Measurements from ENCODE around the gene GLP2R. TPM values are rescaled to one million over a fixed set of nuclear protein-coding genes. Genes with fewer than 3 reads are reported as not detected.

The GLP2R gene
- total and polyA plus RNA-seq, 2 experiments from 2014 or later = not detected

DNA sequence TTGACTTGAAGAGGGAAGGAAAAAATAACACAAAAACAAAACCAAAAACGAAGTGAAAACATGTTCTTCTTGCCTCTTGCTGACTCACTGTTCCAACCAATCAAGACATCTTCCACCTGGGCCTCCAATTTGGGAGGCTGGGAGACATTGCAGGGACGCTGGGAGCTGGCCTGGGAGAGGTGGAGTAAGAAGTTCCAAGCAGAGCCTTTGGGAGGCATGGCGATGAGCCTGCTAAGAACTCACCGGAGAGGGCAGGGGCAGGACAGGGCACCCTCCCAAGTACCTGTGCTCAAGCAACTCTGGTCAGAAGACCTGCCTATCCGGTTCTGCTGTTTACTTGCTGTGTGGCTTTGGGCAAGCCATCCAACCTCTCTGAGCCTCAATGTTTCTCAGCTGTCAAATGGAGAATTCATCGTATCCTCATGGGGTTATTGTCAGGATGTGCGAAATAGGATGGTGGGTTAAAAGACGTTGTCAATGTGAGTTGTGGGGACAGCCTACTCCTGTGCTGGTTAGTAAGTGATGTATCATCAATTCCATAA lies 856 bp upstream of the GLP2R start:
- no peaks in the 10 kb centered on the region for H3F3A ChIP-seq (replicated peaks; ENCODE audit: low read depth)
- Mint-ChIP-seq H3K36me3 (ENCODE audit: low read depth) (no peaks in the 10 kb centered on the region; the same call in 2 of the 3 replicates), H3K27me3 (ENCODE audit: insufficient read depth, low read depth, poor library complexity) (peaks cover 11% of the 10 kb centered on the region), H3K4me1 (peaks cover 6% of the 10 kb centered on the region), H3K4me3 (no peak overlapping the region), H3K9me3 (no peaks in the 10 kb centered on the region; the same call in 2 of the 3 replicates), H3K27ac (no peak overlapping the region)
- DNase-seq (ENCODE audit: low spot score) (no peak), ATAC-seq (no peak)
- H3K4me2 ChIP-seq = no peak overlapping the region
- no peak overlapping the region for H3K4me3 ChIP-seq
- H3K36me3 ChIP-seq (ENCODE audit: insufficient read depth) = no peaks in the 10 kb centered on the region
- H3K9me2 ChIP-seq (ENCODE audit: insufficient read depth) = no peaks in the 10 kb centered on the region
- no peak overlapping the region for H3K27ac ChIP-seq (ENCODE audit: low read depth)
- no peaks in the 10 kb centered on the region for H3K27me3 ChIP-seq (ENCODE audit: insufficient read depth)
- no peaks in the 10 kb centered on the region for H3K4me1 ChIP-seq (ENCODE audit: insufficient read depth)
- H3K79me2 ChIP-seq (replicated peaks; ENCODE audit: insufficient read depth) = no peaks in the 10 kb centered on the region
- no peak for TF ChIP-seq ZNF114 (CRISPR knock-in tag; IDR thresholded peaks at IDR 0.05)
- H2AFZ ChIP-seq = no peak overlapping the region
- no peaks in the 10 kb centered on the region for H4K20me1 ChIP-seq (replicated peaks; ENCODE audit: insufficient read depth)

DNA sequence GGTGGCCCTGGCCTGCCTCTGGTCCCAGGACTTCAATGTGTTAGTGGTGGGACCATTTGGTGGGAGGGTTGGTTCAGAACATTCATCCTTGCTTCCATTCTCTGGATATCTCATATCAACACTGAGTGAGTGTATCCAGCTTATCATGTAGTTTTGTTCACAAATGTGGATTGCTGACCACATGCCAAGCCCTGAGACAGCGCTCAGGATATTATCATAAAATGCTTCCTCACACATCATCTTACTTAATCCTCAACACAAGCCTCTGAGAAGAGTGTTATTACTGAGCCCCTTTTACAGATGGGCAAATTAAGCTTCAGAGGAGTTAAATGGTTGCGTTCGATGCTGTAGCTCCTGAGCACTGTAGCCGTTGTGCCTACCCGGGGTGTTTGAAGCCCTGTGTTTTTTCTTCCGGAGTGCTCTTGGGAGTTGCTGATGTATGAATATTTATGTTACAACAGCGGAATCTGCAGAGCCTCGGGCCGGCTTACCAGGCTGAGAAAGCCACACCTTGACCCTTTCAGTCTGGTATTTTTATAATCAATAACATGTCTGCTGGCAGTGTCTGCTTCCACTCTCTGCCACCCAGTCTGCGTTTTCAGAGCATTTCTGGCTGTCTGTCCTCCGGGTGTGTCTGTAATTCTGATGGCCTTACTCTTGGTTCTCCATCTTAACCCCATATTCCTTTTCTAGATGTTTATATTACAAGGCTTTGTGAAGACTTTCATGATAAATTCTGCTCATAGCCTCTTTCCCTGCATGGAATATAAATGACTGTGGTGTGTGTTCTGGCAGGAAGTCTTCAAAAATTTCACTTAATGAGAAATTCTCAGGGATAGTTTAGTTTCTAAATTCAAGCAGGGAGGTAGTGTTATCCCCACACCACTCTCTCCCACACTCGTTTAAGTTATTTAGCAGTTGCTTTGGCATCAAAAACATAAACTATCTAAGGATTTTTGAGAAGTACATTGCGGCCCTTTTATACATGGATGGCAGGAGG lies 2.9 kb downstream of the GLP2R start:
- Mint-ChIP-seq H3K27ac (no peak overlapping the region), H3K36me3 (ENCODE audit: low read depth) (no peaks in the 10 kb centered on the region; the same call in 2 of the 3 replicates), H3K27me3 (ENCODE audit: insufficient read depth, low read depth, poor library complexity) (peaks cover 6% of the 10 kb centered on the region), H3K4me3 (no peak overlapping the region), H3K9me3 (no peaks in the 10 kb centered on the region; the same call in 1 of the 3 replicates), H3K4me1 (peaks cover 6% of the 10 kb centered on the region)
- no peak overlapping the region for H3K4me2 ChIP-seq
- H3K4me1 ChIP-seq (ENCODE audit: insufficient read depth) = no peaks in the 10 kb centered on the region
- no peak for DNase-seq (ENCODE audit: low spot score)
- no peaks in the 10 kb centered on the region for H3K9me2 ChIP-seq (ENCODE audit: insufficient read depth)
- ATAC-seq = no peak
- H3K79me2 ChIP-seq (replicated peaks; ENCODE audit: insufficient read depth) = no peaks in the 10 kb centered on the region
- H3K36me3 ChIP-seq (ENCODE audit: insufficient read depth) = no peaks in the 10 kb centered on the region
- no peaks in the 10 kb centered on the region for H3F3A ChIP-seq (replicated peaks; ENCODE audit: low read depth)
- no peaks in the 10 kb centered on the region for H4K20me1 ChIP-seq (replicated peaks; ENCODE audit: insufficient read depth)
- no peak overlapping the region for H3K27ac ChIP-seq (ENCODE audit: low read depth)
- H2AFZ ChIP-seq = no peak overlapping the region
- H3K27me3 ChIP-seq (ENCODE audit: insufficient read depth) = no peaks in the 10 kb centered on the region
- H3K4me3 ChIP-seq = no peak overlapping the region
- TF ChIP-seq ZNF331 (CRISPR knock-in tag; IDR thresholded peaks at IDR 0.05; ENCODE audit: low read depth) = no peak
- TF ChIP-seq NANOG (IDR thresholded peaks at IDR 0.05; ENCODE audit: borderline replicate concordance) = no peak
- TF ChIP-seq ZNF114 (CRISPR knock-in tag; IDR thresholded peaks at IDR 0.05) = no peak
- TF ChIP-seq, protein P1, sequence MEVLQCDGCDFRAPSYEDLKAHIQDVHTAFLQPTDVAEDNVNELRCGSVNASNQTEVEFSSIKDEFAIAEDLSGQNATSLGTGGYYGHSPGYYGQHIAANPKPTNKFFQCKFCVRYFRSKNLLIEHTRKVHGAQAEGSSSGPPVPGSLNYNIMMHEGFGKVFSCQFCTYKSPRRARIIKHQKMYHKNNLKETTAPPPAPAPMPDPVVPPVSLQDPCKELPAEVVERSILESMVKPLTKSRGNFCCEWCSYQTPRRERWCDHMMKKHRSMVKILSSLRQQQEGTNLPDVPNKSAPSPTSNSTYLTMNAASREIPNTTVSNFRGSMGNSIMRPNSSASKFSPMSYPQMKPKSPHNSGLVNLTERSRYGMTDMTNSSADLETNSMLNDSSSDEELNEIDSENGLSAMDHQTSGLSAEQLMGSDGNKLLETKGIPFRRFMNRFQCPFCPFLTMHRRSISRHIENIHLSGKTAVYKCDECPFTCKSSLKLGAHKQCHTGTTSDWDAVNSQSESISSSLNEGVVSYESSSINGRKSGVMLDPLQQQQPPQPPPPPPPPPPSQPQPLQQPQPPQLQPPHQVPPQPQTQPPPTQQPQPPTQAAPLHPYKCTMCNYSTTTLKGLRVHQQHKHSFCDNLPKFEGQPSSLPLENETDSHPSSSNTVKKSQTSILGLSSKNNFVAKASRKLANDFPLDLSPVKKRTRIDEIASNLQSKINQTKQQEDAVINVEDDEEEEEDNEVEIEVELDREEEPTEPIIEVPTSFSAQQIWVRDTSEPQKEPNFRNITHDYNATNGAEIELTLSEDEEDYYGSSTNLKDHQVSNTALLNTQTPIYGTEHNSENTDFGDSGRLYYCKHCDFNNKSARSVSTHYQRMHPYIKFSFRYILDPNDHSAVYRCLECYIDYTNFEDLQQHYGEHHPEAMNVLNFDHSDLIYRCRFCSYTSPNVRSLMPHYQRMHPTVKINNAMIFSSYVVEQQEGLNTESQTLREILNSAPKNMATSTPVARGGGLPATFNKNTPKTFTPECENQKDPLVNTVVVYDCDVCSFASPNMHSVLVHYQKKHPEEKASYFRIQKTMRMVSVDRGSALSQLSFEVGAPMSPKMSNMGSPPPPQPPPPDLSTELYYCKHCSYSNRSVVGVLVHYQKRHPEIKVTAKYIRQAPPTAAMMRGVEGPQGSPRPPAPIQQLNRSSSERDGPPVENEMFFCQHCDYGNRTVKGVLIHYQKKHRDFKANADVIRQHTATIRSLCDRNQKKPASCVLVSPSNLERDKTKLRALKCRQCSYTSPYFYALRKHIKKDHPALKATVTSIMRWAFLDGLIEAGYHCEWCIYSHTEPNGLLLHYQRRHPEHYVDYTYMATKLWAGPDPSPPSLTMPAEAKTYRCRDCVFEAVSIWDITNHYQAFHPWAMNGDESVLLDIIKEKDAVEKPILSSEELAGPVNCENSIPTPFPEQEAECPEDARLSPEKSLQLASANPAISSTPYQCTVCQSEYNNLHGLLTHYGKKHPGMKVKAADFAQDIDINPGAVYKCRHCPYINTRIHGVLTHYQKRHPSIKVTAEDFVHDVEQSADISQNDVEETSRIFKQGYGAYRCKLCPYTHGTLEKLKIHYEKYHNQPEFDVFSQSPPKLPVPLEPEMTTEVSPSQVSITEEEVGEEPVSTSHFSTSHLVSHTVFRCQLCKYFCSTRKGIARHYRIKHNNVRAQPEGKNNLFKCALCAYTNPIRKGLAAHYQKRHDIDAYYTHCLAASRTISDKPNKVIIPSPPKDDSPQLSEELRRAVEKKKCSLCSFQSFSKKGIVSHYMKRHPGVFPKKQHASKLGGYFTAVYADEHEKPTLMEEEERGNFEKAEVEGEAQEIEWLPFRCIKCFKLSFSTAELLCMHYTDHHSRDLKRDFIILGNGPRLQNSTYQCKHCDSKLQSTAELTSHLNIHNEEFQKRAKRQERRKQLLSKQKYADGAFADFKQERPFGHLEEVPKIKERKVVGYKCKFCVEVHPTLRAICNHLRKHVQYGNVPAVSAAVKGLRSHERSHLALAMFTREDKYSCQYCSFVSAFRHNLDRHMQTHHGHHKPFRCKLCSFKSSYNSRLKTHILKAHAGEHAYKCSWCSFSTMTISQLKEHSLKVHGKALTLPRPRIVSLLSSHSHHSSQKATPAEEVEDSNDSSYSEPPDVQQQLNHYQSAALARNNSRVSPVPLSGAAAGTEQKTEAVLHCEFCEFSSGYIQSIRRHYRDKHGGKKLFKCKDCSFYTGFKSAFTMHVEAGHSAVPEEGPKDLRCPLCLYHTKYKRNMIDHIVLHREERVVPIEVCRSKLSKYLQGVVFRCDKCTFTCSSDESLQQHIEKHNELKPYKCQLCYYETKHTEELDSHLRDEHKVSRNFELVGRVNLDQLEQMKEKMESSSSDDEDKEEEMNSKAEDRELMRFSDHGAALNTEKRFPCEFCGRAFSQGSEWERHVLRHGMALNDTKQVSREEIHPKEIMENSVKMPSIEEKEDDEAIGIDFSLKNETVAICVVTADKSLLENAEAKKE (CRISPR knock-in tag; IDR thresholded peaks at IDR 0.05) = no peak
- no peak for TF ChIP-seq JUNB (IDR thresholded peaks at IDR 0.05; ENCODE audit: unreplicated experiment)
- TF ChIP-seq, protein P2, sequence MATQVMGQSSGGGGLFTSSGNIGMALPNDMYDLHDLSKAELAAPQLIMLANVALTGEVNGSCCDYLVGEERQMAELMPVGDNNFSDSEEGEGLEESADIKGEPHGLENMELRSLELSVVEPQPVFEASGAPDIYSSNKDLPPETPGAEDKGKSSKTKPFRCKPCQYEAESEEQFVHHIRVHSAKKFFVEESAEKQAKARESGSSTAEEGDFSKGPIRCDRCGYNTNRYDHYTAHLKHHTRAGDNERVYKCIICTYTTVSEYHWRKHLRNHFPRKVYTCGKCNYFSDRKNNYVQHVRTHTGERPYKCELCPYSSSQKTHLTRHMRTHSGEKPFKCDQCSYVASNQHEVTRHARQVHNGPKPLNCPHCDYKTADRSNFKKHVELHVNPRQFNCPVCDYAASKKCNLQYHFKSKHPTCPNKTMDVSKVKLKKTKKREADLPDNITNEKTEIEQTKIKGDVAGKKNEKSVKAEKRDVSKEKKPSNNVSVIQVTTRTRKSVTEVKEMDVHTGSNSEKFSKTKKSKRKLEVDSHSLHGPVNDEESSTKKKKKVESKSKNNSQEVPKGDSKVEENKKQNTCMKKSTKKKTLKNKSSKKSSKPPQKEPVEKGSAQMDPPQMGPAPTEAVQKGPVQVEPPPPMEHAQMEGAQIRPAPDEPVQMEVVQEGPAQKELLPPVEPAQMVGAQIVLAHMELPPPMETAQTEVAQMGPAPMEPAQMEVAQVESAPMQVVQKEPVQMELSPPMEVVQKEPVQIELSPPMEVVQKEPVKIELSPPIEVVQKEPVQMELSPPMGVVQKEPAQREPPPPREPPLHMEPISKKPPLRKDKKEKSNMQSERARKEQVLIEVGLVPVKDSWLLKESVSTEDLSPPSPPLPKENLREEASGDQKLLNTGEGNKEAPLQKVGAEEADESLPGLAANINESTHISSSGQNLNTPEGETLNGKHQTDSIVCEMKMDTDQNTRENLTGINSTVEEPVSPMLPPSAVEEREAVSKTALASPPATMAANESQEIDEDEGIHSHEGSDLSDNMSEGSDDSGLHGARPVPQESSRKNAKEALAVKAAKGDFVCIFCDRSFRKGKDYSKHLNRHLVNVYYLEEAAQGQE (IDR thresholded peaks at IDR 0.05; ENCODE audit: unreplicated experiment) = no peak
- TF ChIP-seq EZH2phosphoT487 (IDR thresholded peaks at IDR 0.05; ENCODE audit: unreplicated experiment) = no peak
- TF ChIP-seq, protein P3, sequence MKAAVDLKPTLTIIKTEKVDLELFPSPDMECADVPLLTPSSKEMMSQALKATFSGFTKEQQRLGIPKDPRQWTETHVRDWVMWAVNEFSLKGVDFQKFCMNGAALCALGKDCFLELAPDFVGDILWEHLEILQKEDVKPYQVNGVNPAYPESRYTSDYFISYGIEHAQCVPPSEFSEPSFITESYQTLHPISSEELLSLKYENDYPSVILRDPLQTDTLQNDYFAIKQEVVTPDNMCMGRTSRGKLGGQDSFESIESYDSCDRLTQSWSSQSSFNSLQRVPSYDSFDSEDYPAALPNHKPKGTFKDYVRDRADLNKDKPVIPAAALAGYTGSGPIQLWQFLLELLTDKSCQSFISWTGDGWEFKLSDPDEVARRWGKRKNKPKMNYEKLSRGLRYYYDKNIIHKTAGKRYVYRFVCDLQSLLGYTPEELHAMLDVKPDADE (IDR thresholded peaks at IDR 0.05) = no peak
- TF ChIP-seq EZH2 (IDR thresholded peaks at IDR 0.05; ENCODE audit: low read depth, unreplicated experiment) = no peak
